Progenitor cell of endocrine pancreas (in vitro differentiated cells): ENCODE results near the gene CXCR5. TPM values are rescaled to one million over a fixed set of nuclear protein-coding genes. Genes with fewer than 3 reads are reported as not detected.

ENCODE experiments used
- DNase-seq: peaks from one replicate; pipeline ENCODE4 v3.0.0; 2021; ENCODE audit warnings: low spot score; ENCODE audit not compliant: unreplicated experiment
- H3K27ac Mint-ChIP-seq: 2 replicates; pipeline ENCODE4 v1.8.0; 2021; ENCODE audit warnings: mild to moderate bottlenecking, moderate library complexity, mixed read lengths
- H3K27me3 Mint-ChIP-seq: 2 replicates; pipeline ENCODE4 v1.8.0; 2021; ENCODE audit warnings: mixed read lengths
- H3K36me3 Mint-ChIP-seq: 2 replicates; pipeline ENCODE4 v1.8.0; 2022; ENCODE audit warnings: mixed read lengths; ENCODE audit not compliant: insufficient read depth
- H3K4me1 Mint-ChIP-seq: 2 replicates; pipeline ENCODE4 v1.8.0; 2021; ENCODE audit warnings: low read depth, mixed read lengths
- H3K4me3 Mint-ChIP-seq: 2 replicates; pipeline ENCODE4 v1.8.0; 2021; ENCODE audit warnings: low read depth, mild to moderate bottlenecking, moderate library complexity, mixed read lengths
- H3K9me3 Mint-ChIP-seq: 2 replicates; pipeline ENCODE4 v1.8.0; 2021; ENCODE audit warnings: low read depth, mixed read lengths
- total RNA-seq: library from RNA; stranded (reverse); gene quantifications from 2 replicates; pipeline ENCODE4 v1.2.1, GENCODE V29; 2021
- TF ChIP-seq, protein P1 (sequence below): fragments of 200-600 bp; sonication (generic); IDR thresholded peaks from one replicate; pipeline ENCODE4 v1.5.0; 2021; ENCODE audit warnings: antibody characterized with exemption, mild to moderate bottlenecking; ENCODE audit not compliant: unreplicated experiment

The CXCR5 gene
- total RNA-seq, 1 donor from 2014 or later = not detected

DNA sequence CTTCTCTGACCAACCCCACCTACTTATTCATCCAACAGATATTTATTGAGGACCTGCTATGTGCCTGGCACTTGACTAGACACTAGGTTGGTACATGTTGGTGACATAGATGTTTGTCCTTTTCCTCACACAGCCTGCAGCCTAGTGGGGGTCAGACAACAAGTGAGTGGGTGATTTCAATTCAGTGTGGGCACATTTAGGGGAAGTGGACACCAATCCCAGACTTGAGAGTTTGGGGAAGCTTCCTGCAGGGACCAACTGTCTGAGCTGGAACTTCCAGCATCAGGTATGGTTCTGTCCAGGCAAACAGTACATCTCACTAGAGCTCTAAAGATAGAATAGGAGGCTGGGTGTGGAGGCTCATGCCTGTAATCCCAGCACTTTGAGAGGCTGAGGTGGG lies 47.9 kb downstream of the CXCR5 start:
- TF ChIP-seq, protein P1, sequence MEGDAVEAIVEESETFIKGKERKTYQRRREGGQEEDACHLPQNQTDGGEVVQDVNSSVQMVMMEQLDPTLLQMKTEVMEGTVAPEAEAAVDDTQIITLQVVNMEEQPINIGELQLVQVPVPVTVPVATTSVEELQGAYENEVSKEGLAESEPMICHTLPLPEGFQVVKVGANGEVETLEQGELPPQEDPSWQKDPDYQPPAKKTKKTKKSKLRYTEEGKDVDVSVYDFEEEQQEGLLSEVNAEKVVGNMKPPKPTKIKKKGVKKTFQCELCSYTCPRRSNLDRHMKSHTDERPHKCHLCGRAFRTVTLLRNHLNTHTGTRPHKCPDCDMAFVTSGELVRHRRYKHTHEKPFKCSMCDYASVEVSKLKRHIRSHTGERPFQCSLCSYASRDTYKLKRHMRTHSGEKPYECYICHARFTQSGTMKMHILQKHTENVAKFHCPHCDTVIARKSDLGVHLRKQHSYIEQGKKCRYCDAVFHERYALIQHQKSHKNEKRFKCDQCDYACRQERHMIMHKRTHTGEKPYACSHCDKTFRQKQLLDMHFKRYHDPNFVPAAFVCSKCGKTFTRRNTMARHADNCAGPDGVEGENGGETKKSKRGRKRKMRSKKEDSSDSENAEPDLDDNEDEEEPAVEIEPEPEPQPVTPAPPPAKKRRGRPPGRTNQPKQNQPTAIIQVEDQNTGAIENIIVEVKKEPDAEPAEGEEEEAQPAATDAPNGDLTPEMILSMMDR = no peak
- Mint-ChIP-seq H3K4me3 (no peak overlapping the region), H3K36me3 (no peaks in the 10 kb centered on the region), H3K27me3 (peaks cover 9% of the 10 kb centered on the region), H3K27ac (no peak overlapping the region), H3K4me1 (peaks cover 10% of the 10 kb centered on the region), H3K9me3 (no peaks in the 10 kb centered on the region)
- DNase-seq = no peak

- Mint-ChIP-seq H3K4me1 (peaks cover 3% of the 10 kb centered on the region), H3K36me3 (no peaks in the 10 kb centered on the region), H3K9me3 (no peaks in the 10 kb centered on the region), H3K27ac (peak overlapping the region; percentile 1), H3K4me3 (no peak overlapping the region), H3K27me3 (peaks cover 16% of the 10 kb centered on the region)
- TF ChIP-seq, protein P1 = no peak
- DNase-seq = no peak
These were observed 49.8 kb downstream of the CXCR5 start for GRCh38 chr11:118933486-118933885.

GRCh38 chr11:118935376-118935775 lies 51.7 kb downstream of the CXCR5 start:
- H3K4me3 Mint-ChIP-seq = no peak overlapping the region
- no peak overlapping the region for H3K27ac Mint-ChIP-seq
- H3K27me3 Mint-ChIP-seq = peaks cover 25% of the 10 kb centered on the region
- TF ChIP-seq, protein P1 = no peak
- H3K36me3 Mint-ChIP-seq = no peaks in the 10 kb centered on the region
- H3K9me3 Mint-ChIP-seq = no peaks in the 10 kb centered on the region
- no peak for DNase-seq
- peaks cover under 1% of the 10 kb centered on the region for H3K4me1 Mint-ChIP-seq

GRCh38 chr11:118938491-118939403 lies 55.1 kb downstream of the CXCR5 start:
- Mint-ChIP-seq H3K27ac (no peak overlapping the region), H3K36me3 (no peaks in the 10 kb centered on the region), H3K27me3 (peaks cover 29% of the 10 kb centered on the region), H3K9me3 (no peaks in the 10 kb centered on the region), H3K4me3 (no peak overlapping the region), H3K4me1 (no peaks in the 10 kb centered on the region)
- TF ChIP-seq, protein P1 = no peak
- no peak for DNase-seq

DNA sequence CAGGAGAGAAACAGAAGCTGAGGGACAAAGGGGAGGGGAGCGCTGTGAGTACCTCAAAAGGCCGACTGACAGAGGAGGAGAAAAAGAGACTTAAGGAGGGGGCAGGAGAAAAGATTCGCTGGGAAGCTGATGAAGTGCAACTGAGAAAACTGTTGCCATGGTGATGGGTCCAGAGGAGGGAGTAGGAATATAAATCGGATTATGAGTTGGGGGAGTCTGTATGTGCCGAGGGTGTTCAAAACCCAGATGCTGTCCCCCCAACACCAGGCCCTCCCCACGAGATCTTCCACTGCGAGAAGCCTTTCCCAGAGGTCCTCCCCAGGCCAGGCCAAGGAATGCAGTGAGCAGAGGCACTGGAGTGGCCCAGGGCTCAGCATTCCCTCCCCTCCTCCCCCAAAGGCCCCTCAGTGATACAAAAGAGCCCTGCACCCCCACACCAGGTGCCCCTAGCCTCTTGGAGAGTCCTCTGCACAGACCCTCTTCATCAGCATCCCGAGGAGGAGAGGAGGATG lies 55.8 kb downstream of the CXCR5 start:
- Mint-ChIP-seq H3K9me3 (no peaks in the 10 kb centered on the region), H3K27ac (no peak overlapping the region), H3K4me1 (no peaks in the 10 kb centered on the region), H3K36me3 (no peaks in the 10 kb centered on the region), H3K27me3 (peaks cover 29% of the 10 kb centered on the region), H3K4me3 (no peak overlapping the region)
- TF ChIP-seq, protein P1 = no peak
- no peak for DNase-seq
